NCI-H1048 (cell line): Measurements from ENCODE around the gene CD3G.
"Not testable (repeated sequence)": the region's sequence is repeated elsewhere in the genome, so short reads cannot be mapped to it uniquely, and the experiment has no call there.

Experiments
- DNase-seq: peaks from one replicate; lab custom pipeline; 2025; lab: John Stamatoyannopoulos, UW

The CD3G gene

DNA sequence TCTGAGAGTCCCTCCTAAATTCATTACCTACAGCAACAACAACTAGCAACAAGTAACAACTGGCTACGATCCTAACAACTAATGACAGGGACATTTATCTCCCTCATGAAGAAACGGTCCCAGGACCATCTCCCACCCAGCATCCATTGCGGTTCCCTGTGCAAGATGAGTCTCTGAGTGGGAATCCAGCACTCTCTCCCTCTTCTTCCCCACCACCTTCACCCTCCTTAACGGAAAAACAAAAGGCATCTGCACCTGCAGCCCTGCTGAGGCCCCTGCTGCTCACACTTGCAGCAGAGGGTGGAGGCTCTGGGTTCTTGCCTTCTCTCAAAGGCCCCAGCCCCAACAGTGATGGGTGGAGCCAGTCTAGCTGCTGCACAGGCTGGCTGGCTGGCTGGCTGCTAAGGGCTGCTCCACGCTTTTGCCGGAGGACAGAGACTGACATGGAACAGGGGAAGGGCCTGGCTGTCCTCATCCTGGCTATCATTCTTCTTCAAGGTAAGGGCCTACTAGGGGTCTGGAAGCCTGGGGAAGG lies at the start of gene CD3G:
TSS of gene CD3G (plus strand) at position 364 of the 535 bp plus-strand sequence. CDS start at position 444, 80 bp downstream.
- DNase-seq, result no peak

DNA sequence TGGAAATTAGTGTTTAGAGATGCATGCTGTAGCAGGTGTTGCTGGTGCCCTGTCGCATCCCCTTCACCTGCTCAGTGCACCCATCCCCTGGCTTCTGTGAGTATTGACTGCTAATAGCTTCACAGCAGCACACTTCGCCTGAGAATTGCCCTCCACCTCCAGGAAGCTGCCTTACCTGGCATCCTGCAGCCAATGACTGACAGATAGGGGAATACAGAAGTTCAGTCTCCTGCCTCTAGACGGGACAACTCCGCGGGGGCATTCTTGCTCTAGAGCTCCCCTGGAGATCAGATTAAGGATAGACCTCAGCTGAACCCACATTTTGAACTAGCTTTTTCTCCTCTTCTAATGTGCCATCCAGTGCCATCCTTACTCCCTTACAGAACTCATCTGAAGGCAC lies 48.9 kb upstream of the CD3G start:
- DNase-seq, result no peak

DNA sequence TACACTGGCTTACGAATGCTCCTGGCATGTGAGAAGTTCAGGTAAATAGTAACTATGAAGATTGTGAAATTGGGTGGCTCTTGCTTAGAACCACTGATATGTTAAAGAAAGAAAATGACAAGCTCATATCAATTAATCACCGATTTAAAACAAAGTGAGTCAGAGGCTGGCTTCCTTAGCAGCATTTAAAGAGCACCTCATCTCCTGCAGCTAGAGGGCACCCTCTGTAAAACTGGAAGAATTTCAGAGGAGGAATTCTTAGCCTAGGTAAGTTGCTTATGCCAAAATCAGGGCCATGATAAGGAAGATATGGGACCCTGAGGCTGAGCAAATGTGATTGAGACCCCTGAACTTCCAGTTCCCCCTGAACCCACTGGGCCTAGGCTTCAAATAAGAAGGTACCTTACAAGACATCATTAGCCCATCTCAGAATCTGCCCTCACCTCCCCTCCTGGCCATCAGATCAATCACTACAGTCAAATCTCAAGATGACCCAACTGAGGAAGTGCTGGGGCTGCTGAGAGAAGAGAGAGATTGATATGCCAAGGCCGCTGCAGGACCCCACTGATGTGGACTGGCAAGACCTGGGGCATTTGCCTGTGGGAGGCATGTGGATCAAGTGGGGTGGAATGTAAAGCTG lies 48.2 kb upstream of the CD3G start:
- DNase-seq, result no peak

DNA sequence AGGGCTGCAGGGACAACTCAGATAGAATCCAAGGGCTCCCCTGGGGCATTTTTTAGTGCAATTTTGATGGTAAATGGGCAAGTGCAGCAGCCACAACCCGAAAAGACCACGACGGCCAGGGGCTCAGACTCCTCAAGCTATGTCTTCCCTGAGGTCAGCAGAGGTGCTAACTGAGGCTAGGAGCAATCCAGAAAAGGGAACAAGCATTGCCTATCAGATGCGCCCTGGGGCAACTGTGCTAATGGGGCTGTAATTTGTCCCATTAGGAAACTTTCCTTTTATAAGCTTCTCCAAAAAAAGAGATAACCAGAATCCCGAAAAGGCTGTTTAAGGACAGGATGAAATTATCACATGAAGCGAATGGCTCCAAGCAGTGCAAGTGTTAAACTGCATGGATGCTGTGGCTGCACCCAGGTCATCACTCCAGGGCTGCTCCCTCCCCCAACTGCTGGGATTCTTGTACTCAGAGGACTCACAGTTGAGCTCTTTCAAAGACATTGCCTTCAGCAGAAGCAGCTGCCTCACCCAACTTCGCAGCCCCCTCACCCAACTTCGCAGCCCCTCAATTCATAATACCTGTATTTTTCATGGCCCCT lies 42.4 kb upstream of the CD3G start:
- DNase-seq, result no peak

DNA sequence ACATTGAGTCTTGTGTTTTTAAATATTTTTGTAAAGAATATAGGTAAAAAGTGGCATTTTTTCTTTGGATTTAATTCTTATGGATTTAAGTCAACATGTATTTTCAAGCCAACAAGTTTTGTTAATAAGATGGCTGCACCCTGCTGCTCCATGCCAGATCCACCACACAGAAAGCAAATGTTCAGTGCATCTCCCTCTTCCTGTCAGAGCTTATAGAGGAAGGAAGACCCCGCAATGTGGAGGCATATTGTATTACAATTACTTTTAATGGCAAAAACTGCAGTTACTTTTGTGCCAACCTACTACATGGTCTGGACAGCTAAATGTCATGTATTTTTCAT lies 39.9 kb upstream of the CD3G start:
- DNase-seq, result no peak

DNA sequence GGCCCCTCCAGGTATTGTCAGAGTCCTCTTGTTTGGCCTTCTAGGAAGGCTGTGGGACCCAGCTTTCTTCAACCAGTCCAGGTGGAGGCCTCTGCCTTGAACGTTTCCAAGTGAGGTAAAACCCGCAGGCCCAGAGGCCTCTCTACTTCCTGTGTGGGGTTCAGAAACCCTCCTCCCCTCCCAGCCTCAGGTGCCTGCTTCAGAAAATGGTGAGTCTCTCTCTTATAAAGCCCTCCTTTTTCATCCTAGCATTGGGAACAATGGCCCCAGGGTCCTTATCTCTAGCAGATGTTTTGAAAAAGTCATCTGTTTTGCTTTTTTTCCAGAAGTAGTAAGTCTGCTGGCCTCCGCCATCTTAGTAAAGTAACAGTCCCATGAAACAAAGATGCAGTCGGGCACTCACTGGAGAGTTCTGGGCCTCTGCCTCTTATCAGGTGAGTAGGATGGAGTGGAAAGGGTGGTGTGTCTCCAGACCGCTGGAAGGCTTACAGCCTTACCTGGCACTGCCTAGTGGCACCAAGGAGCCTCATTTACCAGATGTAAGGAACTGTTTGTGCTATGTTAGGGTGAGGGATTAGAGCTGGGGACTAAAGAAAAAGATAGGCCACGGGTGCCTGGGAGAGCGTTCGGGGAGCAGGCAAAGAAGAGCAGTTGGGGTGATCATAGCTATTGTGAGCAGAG lies 39.4 kb upstream of the CD3G start, which contains the start of gene CD3E:
TSS of gene CD3E (plus strand) at position 163 of the 681 bp plus-strand sequence. CDS start at position 386, 223 bp downstream.
- DNase-seq, result no peak

DNA sequence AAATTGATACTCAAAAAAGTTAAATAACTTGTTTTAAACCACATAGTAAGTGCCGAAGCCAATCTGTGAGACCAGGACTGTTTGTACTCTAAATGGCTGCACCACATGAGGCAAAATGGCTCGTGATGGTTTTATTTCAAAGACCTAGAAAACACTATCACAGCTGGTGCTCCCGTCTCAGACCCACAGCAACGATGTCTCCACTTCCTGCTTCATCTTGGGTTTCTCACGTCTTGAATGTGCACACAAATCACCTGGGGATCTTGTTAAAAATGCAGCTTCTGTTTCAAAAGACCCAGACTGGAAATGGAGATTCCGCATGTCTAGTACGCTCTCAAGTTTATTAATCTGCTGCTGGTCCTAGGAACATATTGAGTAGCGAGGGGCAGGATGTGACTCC lies 38.4 kb upstream of the CD3G start:
- no peak for DNase-seq

DNA sequence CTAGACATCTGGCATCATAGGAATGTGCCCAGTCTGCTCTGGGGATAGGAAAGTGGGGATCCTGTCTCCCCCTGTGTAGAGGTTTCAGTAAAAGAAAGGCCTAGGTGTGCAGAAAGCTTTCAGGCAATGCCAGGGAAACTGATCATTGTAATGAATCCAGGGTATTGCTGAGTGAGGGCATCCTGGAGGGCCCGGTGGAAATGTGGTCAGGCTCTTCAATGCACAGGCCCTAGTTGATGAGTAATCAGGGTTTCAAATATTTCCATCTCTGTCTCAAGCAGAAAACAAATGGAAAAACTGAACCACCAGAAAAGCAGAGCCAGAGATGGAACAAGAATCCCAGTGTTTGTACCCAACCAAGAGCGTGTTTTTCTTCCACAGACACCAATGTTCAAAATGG lies 37.6 kb upstream of the CD3G start:
- DNase-seq, result no peak

DNA sequence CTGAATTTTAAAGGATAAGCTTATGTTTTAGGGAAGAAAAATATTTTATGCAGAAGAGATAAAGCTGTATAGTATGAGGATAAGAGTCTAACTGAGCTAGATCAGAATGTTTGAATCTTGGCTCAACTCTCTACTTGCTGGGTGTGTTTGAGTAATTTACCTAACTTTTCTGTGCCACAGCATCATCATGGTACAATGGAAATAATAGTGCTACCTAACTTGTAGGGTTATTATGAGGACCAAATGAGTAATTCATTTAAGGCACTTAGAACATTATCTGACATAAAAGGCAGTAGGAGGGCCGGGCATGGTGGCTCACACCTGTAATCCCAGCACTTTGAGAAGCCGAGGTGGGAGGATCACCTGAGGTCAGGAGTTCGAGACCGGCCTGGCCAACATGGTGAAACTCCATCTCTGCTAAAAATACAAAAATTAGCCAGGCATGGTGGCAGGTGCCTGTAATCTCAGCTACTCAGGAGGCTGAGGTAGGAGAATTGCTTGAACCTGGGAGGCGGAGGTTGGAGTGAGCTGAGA lies 35.1 kb upstream of the CD3G start:
- not testable (repeated sequence) for DNase-seq

DNA sequence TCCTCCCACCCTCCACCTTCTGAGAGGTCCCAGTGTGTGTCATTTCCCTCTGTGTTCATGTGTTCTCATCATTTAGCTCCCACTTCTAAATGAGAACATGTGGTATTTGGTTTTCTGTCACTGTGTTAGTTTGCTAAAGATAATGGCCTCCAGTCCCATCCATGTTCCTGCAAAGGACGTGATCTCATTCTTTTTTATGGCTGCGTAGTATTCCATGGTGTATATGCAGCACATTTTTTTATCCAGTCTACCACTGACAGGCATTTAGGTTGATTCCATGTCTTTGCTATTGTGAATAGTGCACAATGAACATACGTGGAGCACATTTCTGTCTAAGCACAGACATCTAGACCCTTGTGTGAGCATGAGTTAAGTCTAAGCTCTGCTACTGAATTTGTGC lies 33.9 kb upstream of the CD3G start:
- DNase-seq, result no peak

DNA sequence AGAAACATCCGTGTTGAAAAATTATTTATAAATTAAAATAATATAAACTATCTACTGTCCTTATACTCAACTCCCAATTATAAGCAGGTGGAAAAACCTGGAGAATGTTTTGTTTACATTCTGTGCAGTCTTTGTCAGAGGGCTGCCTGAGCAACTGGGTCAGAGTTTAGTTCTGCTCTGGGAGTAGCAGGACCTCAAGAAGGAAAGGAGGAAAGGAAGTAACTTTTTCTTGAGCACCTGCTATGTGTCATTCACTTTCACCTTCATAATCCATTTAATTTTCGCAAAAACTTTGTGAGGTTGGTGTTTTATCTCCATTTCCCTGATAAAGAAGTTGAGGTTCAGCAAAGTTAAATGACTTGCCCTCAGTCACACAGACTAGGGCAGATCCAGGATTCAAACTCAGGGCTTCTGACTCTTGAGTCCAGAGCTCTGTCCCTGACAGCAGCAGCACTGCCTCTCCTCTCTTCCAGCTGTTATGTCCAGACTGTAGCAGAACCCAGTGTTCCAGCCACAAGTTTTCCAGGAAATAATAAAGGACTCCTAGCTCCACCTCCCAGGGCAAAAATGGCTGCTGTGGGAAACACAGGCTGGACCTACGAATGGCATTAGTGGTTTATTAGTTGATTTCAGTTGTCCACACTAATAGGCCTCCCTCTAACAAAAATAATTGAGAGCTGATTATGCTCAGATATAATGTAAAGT lies 33.2 kb upstream of the CD3G start:
- DNase-seq, result no peak

DNA sequence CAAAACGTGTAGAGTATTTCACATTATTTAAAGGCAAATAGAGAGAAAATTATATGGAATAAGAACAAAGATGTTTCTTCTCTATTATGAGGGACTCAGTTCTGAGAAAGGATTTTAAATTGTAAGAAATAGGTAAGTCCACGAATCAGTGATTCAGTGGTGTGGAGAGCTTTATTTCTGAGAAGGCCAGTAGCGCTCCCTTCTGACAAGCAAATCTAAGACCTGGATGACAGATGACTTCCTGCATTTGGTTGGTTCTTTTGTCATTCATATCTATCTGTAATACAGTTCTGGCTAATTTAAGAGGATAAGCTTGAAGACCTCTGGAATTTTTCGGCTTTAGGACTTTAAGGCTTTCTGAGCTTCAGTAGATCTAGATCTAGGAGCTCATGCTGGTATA lies 32.6 kb upstream of the CD3G start:
- no peak for DNase-seq

DNA sequence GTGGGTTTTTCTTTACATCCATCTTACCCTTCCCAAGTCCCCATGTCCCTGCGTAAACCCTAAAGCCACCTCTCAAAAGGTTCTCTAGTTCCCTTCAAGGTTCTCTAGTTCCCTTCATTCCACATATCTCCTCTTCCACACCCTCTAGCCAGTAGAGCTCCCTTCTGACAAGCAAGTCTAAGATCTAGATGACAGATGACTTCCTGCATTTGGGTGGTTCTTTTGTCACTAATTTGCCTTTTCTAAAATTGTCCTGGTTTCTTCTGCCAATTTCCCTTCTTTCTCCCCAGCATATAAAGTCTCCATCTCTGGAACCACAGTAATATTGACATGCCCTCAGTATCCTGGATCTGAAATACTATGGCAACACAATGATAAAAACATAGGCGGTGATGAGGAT lies 31.8 kb upstream of the CD3G start:
- no peak for DNase-seq

DNA sequence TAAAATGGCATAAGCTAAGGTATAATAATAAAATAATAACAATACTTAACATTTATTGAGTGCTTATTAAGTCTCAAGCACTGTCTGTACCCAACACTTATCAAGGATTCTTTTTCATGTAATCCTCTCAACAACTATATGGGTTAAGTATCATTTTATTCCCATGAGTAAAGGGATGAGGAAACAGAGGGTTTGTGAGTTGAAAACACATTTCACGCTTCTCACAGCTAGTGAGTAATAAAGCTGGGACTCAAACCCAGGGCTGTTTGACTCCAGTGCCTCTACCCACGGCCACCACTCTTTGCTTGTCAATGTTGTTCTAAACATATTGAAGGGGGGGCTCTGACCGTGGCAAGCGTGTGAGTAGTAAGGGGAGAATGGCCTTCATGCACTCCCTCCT lies 30.9 kb upstream of the CD3G start:
- no peak for DNase-seq

DNA sequence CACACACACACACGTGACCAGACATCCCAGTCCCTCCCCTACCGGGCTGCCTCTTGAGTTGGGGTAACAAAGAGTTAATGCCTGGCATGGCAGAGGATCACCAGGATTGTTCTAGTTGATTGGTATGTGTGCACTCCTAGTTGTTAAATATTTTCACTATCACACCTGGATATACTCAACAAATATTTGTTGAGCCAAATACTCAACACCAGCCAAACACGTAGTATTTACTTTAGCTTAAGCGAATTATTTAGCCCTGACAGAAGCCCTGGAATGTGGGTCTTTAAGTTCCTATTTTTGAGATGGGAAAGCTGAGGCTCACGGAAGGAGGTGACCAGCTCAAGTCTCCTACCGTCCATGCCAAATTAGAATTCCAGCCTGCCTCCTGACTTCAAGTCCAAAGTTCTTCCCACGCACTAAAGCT lies 29.1 kb upstream of the CD3G start:
- DNase-seq, result no peak

DNA sequence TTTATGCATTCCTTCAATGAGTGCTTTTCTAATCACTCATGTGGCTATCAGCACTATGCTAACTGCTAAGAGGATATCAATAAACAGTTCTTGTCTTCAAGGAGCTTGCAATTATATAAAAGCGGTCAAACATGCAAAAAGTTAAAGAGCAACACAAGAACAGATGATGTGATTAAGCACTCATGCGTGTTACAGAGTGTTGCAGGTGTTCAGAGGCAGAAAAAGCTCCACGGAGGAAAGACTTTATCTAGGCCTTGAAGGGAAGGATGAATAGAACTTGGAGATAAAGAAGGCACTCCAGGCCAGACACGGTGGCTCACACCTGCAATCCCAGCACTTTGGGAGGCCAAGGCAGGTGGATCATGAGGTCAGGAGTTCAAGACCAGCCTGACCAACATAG lies 26.0 kb upstream of the CD3G start:
- no peak for DNase-seq

DNA sequence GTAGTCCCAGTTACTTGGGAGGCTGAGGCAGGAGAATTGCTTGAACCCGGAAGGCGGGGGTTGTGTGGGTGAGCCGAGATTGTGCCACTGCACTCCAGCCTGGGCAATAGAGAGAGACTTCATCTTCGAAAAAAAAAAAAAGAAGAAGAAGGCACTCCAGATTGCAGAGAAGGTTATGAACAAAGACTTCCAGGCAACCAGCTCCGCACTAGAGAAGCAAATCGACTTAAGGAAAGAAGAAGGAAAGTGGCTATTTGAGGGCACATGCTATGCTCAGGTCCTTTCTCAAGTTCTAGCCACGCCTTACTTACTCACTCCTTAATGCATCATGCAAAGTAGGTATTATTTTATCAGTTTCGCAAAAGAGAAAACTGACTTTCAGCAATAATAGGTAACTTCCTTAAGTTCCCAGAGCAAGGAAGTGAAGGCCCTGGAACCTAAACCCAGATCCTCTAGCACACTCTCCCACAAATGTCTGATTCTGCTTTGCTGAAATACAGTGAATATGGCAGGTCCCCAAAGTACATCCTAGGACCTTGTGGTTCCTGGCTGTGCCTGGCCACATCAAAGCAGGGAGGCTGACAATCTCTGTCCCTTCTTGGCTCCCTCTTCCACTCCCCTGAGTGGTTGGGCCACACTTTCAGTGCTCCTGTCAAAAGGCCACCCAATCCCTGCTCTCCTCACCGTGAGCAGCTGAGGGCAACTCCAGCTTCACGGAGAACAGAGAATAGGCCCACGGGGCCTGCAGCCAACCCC lies 25.4 kb upstream of the CD3G start:
- DNase-seq, result no peak

DNA sequence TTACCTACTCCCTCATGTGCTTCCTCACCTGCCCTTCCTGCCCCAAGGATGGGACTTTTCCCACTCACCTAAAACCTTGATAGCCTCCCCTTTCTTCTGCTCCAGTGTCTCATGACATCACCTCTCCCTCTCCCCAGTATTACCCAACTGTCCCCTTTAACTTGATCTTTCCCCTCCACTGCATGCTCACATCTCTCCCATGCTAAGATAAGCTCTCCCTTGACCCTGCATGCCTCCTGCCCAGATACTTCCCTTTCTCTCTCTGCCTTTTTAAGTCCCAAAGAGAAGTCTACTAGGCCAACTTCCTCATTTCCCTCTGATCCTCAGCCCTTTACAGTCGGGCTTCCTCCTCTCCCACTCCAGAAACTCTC lies 24.8 kb upstream of the CD3G start:
- DNase-seq, result no peak

DNA sequence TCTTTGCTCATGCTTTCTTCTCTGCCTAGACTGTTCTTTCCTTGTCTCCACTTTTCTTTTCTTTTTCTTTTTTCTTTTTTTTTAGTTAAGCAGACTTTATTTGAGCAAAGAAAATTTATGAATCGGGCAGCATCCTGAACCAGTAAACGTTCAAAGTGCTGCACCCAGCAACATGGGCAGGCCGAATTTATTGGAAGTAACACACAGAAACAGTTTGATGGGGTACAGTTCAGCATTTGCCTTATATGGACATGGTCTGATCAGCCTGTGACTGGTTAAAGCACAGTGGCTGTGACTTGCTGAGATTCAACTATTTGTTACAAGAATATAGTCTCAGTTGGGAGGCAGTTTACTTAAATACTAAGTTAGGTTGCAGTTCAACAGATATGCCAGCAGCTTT lies 23.6 kb upstream of the CD3G start:
- no peak for DNase-seq

DNA sequence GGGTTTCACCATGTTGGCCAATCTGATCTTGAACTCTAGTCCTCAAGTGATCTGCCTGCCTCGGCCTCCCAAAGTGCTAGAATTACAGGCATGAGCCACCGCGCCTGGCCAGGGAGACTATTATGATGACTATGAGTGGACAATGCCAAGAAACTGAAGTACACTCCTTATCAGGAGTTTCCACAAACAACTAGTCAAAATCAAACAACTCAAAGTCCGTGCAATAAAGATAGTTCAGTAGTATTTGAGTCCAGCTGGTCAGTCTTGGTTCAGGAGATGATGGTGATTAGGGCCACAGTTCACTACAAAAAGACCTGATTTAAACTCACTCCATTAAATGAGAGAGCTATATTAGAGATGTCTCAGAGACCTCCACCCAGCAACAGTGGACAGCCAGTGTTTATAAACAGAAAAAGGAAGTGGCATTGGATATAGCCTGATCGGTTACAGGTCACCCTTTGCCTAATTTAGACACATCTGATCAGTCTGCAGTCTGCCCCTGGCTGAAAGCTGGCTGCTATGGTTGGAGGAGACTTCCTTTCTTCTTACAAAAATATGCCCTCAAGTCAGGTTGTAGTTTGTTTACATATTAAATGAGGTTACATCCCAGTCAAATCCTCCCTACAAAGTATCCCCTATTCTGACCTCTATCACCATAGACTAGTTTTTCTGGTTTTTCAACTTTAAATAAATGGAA lies 22.6 kb upstream of the CD3G start:
- no peak for DNase-seq

DNA sequence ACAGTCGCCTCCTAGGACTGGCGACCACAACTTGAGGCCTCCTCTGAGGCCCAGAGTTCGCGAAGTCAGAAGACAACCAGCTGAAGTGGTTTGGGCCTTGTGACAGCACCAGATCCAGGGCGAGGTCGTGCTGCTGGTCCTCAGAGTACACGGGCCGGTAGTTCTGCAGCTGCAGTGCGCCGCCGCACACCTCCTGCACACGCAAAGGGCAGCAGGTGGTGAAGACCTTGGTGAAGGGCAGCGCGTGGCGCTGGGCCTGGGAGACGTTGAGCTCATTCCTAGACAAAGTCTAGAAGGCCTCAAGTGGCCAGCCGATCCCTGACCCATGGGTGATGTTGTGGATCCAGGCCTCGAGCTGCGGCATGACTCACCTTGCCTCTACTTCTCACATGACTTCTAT lies 21.4 kb upstream of the CD3G start:
- DNase-seq, result no peak
